Hematopoietic multipotent progenitor cell treated with erythropoietin and hydrocortisone succinate and interleukin-3 and kit ligand, for 17 days (in vitro differentiated cells): ENCODE results near the gene FAM53C.
"Not testable (repeated sequence)": the region's sequence is repeated elsewhere in the genome, so short reads cannot be mapped to it uniquely, and the experiment has no call there.

Experiments used
- DNase-seq: peaks from one replicate; pipeline ENCODE4 v3.0.0-alpha.2; 2015; ENCODE audit warnings: low spot score

FAM53C gene

GRCh38 chr5:138337685-138338410, at the start of gene FAM53C:
Gene FAM53C (plus strand): TSS chr5:138338266. CDS start chr5:138341336, 3,070 bp downstream.
- DNase-seq, result peak; percentile 97

- DNase-seq, result no peak
These were observed 48.8 kb upstream of the FAM53C start for GRCh38 chr5:138289296-138289695.

- no peak for DNase-seq
These were observed 34.7 kb upstream of the FAM53C start for GRCh38 chr5:138303372-138303771.

GRCh38 chr5:138305797-138306196, 32.3 kb upstream of the FAM53C start:
- peak; percentile 94 for DNase-seq

- no peak for DNase-seq
These were observed 22.3 kb upstream of the FAM53C start for GRCh38 chr5:138315751-138316278.

GRCh38 chr5:138316355-138316754, 21.7 kb upstream of the FAM53C start:
- no peak for DNase-seq

- not testable (repeated sequence) for DNase-seq
These were observed 19.9 kb upstream of the FAM53C start for GRCh38 chr5:138318211-138318610.

GRCh38 chr5:138330813-138331448, 7.1 kb upstream of the FAM53C start:
- no peak for DNase-seq

GRCh38 chr5:138331449-138332368, 6.4 kb upstream of the FAM53C start, which contains the start of gene CDC25C:
Gene CDC25C (minus strand): TSS chr5:138331804. CDS start chr5:138331180, 624 bp downstream.
- DNase-seq, result peak; percentile 99

- peak; percentile 53 for DNase-seq
These were observed 3.1 kb upstream of the FAM53C start for GRCh38 chr5:138334867-138335447.

GRCh38 chr5:138336952-138337684, 948 bp upstream of the FAM53C start:
- no peak for DNase-seq

GRCh38 chr5:138338411-138339090, 485 bp downstream of the FAM53C start:
- DNase-seq, result no peak

GRCh38 chr5:138339091-138339456, 1.0 kb downstream of the FAM53C start:
- DNase-seq, result no peak

GRCh38 chr5:138339464-138339863, 1.4 kb downstream of the FAM53C start:
- DNase-seq, result peak; percentile 37

GRCh38 chr5:138340008-138340407, 1.9 kb downstream of the FAM53C start:
- DNase-seq, result no peak

GRCh38 chr5:138344887-138345622, 7.0 kb downstream of the FAM53C start:
- DNase-seq, result no peak

- DNase-seq, result no peak
These were observed 8.8 kb downstream of the FAM53C start for GRCh38 chr5:138346889-138347288.

- no peak for DNase-seq
These were observed 11.9 kb downstream of the FAM53C start for GRCh38 chr5:138349852-138350562.

GRCh38 chr5:138350563-138350890, 12.5 kb downstream of the FAM53C start:
- DNase-seq, result no peak
